ENCODE measurements around the gene TRMT44.

GRCh38 chr4:8478371-8478770 is 37.8 kb downstream of the TRMT44 start:
- TF ChIP-seq SP1 (IDR thresholded peaks at IDR 0.05): no peak
- no peak for TF ChIP-seq SUZ12 (IDR thresholded peaks at IDR 0.05)
